ENCODE results near the gene ATP5MC2.

Gene ATP5MC2

DNA sequence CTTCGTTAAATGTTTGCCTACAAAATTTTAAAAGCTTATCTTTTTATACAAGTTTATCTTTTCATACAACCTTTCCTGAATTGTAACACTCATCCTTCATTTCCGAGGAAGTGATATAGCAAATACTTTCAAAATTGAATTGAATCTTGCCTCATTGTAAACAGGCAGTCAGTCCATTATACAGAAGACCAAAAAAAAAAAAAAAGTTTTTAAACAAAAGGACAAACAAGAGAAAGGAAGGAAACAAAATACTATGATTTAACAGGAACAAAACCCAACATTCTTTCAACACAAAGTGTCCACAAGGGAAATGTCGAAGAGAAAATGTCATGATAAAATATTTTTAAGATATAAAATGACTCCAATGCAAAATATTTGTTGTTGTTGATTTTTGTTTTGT is 58.2 kb downstream of the ATP5MC2 start:
- no peak for DNase-seq (ENCODE audit: low read depth in 1 of 2, low spot score in 1 of 2)
- H3K27ac ChIP-seq (replicated peaks): peak overlapping the region; percentile 73
- H3K27me3 ChIP-seq (ENCODE audit: insufficient read depth, poor library complexity, severe bottlenecking): no peaks in the 10 kb centered on the region
- H3K4me3 ChIP-seq (replicated peaks; ENCODE audit: insufficient read depth, low read length): peak overlapping the region; percentile 35
- TF ChIP-seq, protein P1, sequence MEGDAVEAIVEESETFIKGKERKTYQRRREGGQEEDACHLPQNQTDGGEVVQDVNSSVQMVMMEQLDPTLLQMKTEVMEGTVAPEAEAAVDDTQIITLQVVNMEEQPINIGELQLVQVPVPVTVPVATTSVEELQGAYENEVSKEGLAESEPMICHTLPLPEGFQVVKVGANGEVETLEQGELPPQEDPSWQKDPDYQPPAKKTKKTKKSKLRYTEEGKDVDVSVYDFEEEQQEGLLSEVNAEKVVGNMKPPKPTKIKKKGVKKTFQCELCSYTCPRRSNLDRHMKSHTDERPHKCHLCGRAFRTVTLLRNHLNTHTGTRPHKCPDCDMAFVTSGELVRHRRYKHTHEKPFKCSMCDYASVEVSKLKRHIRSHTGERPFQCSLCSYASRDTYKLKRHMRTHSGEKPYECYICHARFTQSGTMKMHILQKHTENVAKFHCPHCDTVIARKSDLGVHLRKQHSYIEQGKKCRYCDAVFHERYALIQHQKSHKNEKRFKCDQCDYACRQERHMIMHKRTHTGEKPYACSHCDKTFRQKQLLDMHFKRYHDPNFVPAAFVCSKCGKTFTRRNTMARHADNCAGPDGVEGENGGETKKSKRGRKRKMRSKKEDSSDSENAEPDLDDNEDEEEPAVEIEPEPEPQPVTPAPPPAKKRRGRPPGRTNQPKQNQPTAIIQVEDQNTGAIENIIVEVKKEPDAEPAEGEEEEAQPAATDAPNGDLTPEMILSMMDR (IDR thresholded peaks at IDR 0.05; ENCODE audit: insufficient read depth, low read length): no peak
- TF ChIP-seq GABPA (IDR thresholded peaks at IDR 0.05; ENCODE audit: low read depth): no peak

DNA sequence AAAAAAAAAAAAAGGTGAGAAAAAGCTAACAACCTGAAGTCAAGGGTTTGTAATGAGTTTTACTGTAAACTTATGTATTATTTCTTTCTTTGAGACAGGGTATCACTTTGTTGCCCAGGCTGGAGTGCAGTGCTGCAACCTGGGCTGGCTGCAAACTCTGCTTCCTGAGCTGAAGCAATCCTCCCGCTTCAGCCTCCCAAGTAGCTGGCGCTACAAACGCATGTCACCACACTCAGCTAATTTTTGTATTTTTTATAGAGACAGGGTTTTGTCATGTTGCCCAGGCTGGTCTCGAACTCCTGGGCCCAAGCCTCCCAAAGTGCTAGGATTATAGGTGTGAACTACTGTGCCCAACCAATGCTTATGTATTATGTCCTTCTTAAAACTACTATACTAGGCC is 58.9 kb downstream of the ATP5MC2 start:
- TF ChIP-seq SPI1 (IDR thresholded peaks at IDR 0.05; ENCODE audit: borderline replicate concordance, low read depth) (no peak), POLR2AphosphoS5 (IDR thresholded peaks at IDR 0.05; ENCODE audit: low read depth) (no peak), GABPA (IDR thresholded peaks at IDR 0.05; ENCODE audit: low read depth) (no peak)
- TF ChIP-seq, protein P2, sequence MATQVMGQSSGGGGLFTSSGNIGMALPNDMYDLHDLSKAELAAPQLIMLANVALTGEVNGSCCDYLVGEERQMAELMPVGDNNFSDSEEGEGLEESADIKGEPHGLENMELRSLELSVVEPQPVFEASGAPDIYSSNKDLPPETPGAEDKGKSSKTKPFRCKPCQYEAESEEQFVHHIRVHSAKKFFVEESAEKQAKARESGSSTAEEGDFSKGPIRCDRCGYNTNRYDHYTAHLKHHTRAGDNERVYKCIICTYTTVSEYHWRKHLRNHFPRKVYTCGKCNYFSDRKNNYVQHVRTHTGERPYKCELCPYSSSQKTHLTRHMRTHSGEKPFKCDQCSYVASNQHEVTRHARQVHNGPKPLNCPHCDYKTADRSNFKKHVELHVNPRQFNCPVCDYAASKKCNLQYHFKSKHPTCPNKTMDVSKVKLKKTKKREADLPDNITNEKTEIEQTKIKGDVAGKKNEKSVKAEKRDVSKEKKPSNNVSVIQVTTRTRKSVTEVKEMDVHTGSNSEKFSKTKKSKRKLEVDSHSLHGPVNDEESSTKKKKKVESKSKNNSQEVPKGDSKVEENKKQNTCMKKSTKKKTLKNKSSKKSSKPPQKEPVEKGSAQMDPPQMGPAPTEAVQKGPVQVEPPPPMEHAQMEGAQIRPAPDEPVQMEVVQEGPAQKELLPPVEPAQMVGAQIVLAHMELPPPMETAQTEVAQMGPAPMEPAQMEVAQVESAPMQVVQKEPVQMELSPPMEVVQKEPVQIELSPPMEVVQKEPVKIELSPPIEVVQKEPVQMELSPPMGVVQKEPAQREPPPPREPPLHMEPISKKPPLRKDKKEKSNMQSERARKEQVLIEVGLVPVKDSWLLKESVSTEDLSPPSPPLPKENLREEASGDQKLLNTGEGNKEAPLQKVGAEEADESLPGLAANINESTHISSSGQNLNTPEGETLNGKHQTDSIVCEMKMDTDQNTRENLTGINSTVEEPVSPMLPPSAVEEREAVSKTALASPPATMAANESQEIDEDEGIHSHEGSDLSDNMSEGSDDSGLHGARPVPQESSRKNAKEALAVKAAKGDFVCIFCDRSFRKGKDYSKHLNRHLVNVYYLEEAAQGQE (IDR thresholded peaks at IDR 0.05; ENCODE audit: insufficient replicate concordance, low read depth): no peak
- TF ChIP-seq, protein P1 (IDR thresholded peaks at IDR 0.05; ENCODE audit: insufficient read depth, low read length): no peak
- peak in 1 of 2 experiments; percentile 38 for DNase-seq (ENCODE audit: low read depth in 1 of 2, low spot score in 1 of 2)
- H3K4me3 ChIP-seq (replicated peaks; ENCODE audit: insufficient read depth, low read length): no peak overlapping the region
- no peaks in the 10 kb centered on the region for H3K27me3 ChIP-seq (ENCODE audit: insufficient read depth, poor library complexity, severe bottlenecking)
- peak overlapping the region; percentile 73; the same call in 1 of the 2 replicates for H3K27ac ChIP-seq (replicated peaks)
